ENCODE results near the gene PPP1R9B.

Gene PPP1R9B

DNA sequence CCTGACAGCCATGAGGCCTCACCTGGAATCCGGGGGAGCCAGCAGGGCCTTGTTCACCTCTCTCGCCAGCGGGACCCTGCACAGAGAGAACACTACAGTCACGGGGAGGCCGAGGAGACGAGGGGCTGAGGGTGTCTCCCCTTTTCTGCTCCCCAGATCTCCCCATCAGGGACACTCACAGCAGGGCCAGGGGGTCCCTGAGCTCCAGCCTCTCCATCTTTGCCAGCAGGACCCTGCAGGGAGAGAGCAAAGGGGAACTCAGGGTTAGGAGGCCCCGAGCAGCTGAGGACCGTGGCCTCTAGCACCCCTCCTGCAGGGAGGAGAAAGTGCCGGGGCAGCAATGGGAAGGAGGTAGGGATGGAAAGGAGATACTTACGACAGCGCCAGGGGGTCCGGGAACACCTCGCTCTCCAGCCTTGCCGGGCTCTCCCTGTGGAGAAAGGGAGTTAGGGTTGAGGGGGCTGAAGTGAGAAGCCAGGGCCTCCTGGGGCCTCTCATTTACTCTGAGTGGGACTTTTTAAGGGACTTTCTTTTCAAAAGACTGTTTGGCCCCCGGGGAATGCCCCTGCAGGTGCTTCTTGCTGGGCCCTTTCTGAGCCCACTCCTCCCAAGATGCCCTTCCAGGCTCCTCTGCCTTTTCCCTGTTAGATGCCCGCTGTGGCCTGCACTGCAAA is 42.3 kb upstream of the PPP1R9B start:
- peaks cover 12 to 31% of the 10 kb centered on the region in 2 donors for H3K36me3 ChIP-seq (ENCODE audit: control insufficient read depth in 2 of 2, insufficient read depth in 2 of 2, low read length in 2 of 2)

DNA sequence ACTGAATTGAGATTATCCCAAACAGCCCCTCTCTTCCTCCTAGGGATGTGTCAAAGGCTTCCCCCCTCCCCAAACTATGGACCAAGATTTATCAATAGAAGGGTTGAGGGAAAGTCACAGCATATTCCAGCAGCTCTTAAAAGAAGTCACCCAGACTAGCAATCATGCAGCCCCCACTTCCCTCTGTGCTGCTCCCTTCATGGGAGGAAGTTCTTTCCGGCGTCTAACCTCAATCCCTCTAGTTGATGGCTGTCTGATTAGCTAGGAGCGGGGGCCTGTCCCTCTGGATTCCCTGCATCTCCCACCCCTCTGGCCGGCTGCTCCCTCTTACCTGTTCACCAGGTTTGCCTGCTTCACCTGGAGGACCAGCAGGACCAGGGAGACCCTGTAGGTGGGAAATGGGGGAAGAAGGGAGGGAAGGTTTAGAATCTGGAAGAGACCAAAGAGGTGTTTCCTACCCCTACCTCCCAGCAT is 41.7 kb upstream of the PPP1R9B start:
- Histone ChIP-seq H3K27ac (ENCODE audit: low read depth in 2 of 2, low read length in 2 of 2) (no peak overlapping the region), H3K9me3 (ENCODE audit: control insufficient read depth in 2 of 2, low read length in 2 of 2) (no peaks in the 10 kb centered on the region), H3K4me3 (ENCODE audit: low read length in 2 of 2) (no peak overlapping the region), H3K27me3 (ENCODE audit: control insufficient read depth in 2 of 2, insufficient read depth in 2 of 2, low read length in 2 of 2) (no peaks in the 10 kb centered on the region), H3K36me3 (ENCODE audit: control insufficient read depth in 2 of 2, insufficient read depth in 2 of 2, low read length in 2 of 2) (peaks cover 11 to 29% of the 10 kb centered on the region in 2 donors), H3K9ac (ENCODE audit: low read depth in 1 of 2, low read length in 2 of 2) (no peak overlapping the region), H3K4me1 (ENCODE audit: control insufficient read depth in 2 of 2, insufficient read depth in 2 of 2, low read length in 2 of 2) (peaks cover 0 to 2% of the 10 kb centered on the region in 2 donors)

More for the DNA sequence above, 42.3 kb upstream of the PPP1R9B start:
- Histone ChIP-seq H3K9me3 (ENCODE audit: control insufficient read depth in 2 of 2, low read length in 2 of 2) (no peaks in the 10 kb centered on the region), H3K4me1 (ENCODE audit: control insufficient read depth in 2 of 2, insufficient read depth in 2 of 2, low read length in 2 of 2) (peaks cover 0 to 2% of the 10 kb centered on the region in 2 donors), H3K9ac (ENCODE audit: low read depth in 1 of 2, low read length in 2 of 2) (no peak overlapping the region), H3K4me3 (ENCODE audit: low read length in 2 of 2) (no peak overlapping the region), H3K27me3 (ENCODE audit: control insufficient read depth in 2 of 2, insufficient read depth in 2 of 2, low read length in 2 of 2) (no peaks in the 10 kb centered on the region), H3K27ac (ENCODE audit: low read depth in 2 of 2, low read length in 2 of 2) (no peak overlapping the region)

GRCh38 chr17:50191359-50192143 is 41.1 kb upstream of the PPP1R9B start:
- Histone ChIP-seq H3K4me1 (ENCODE audit: control insufficient read depth in 2 of 2, insufficient read depth in 2 of 2, low read length in 2 of 2) (no peaks in the 10 kb centered on the region), H3K9ac (ENCODE audit: low read depth in 1 of 2, low read length in 2 of 2) (no peak overlapping the region), H3K9me3 (ENCODE audit: control insufficient read depth in 2 of 2, low read length in 2 of 2) (no peaks in the 10 kb centered on the region), H3K27ac (ENCODE audit: low read depth in 2 of 2, low read length in 2 of 2) (no peak overlapping the region), H3K27me3 (ENCODE audit: control insufficient read depth in 2 of 2, insufficient read depth in 2 of 2, low read length in 2 of 2) (no peaks in the 10 kb centered on the region), H3K36me3 (ENCODE audit: control insufficient read depth in 2 of 2, insufficient read depth in 2 of 2, low read length in 2 of 2) (peaks cover 5 to 24% of the 10 kb centered on the region in 2 donors), H3K4me3 (ENCODE audit: low read length in 2 of 2) (no peak overlapping the region)

- H3K27ac ChIP-seq (ENCODE audit: low read depth in 2 of 2, low read length in 2 of 2), result no peak overlapping the region
- no peaks in the 10 kb centered on the region for H3K27me3 ChIP-seq (ENCODE audit: control insufficient read depth in 2 of 2, insufficient read depth in 2 of 2, low read length in 2 of 2)
- peaks cover 8 to 22% of the 10 kb centered on the region in 2 donors for H3K36me3 ChIP-seq (ENCODE audit: control insufficient read depth in 2 of 2, insufficient read depth in 2 of 2, low read length in 2 of 2)
- H3K9me3 ChIP-seq (ENCODE audit: control insufficient read depth in 2 of 2, low read length in 2 of 2), result no peaks in the 10 kb centered on the region
- no peak overlapping the region for H3K4me3 ChIP-seq (ENCODE audit: low read length in 2 of 2)
- H3K9ac ChIP-seq (ENCODE audit: low read depth in 1 of 2, low read length in 2 of 2), result no peak overlapping the region
- H3K4me1 ChIP-seq (ENCODE audit: control insufficient read depth in 2 of 2, insufficient read depth in 2 of 2, low read length in 2 of 2), result peaks cover 0 to 2% of the 10 kb centered on the region in 2 donors
Measured at GRCh38 chr17:50190603-50191358, 40.3 kb upstream of the PPP1R9B start.

- Histone ChIP-seq H3K9ac (ENCODE audit: low read depth in 1 of 2, low read length in 2 of 2) (no peak overlapping the region), H3K4me1 (ENCODE audit: control insufficient read depth in 2 of 2, insufficient read depth in 2 of 2, low read length in 2 of 2) (peaks cover 0 to 2% of the 10 kb centered on the region in 2 donors), H3K27me3 (ENCODE audit: control insufficient read depth in 2 of 2, insufficient read depth in 2 of 2, low read length in 2 of 2) (no peaks in the 10 kb centered on the region), H3K36me3 (ENCODE audit: control insufficient read depth in 2 of 2, insufficient read depth in 2 of 2, low read length in 2 of 2) (peaks cover 4 to 21% of the 10 kb centered on the region in 2 donors), H3K27ac (ENCODE audit: low read depth in 2 of 2, low read length in 2 of 2) (no peak overlapping the region), H3K9me3 (ENCODE audit: control insufficient read depth in 2 of 2, low read length in 2 of 2) (no peaks in the 10 kb centered on the region), H3K4me3 (ENCODE audit: low read length in 2 of 2) (no peak overlapping the region)
Measured at GRCh38 chr17:50190293-50190602, 39.8 kb upstream of the PPP1R9B start.

DNA sequence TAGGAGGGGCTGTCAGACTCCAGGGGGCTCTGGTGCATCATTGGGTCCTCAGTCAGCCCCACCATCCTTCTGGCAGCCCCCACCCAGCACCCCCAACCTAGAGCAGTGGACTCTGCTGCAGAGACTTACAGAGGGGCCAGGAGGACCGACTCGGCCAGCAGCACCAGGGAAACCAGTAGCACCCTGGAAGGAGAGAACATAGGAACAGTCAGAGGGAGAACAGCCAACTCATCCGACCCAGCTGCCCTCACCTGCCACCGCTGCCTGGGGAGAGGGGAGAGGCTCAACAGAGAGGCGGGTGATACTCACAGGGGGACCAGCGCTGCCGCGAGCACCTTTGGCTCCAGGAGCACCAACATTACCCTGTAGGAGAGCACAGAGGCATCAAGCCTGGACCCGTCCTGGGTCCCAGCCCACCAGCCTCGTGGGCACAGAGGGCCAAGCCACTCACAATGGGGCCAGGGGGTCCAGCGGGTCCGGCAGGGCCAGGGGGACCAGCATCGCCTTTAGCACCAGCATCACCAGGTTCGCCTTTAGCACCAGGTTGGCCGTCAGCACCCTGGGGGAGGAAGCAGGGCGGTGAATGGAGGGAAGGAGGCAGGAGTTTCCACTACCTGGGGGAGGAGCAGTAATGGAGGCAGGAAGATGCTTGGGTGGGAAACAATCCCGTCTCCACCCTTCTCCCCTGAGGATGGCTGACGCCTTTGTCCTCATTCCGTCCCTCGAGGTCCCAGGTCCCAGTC is 39.2 kb upstream of the PPP1R9B start:
- Histone ChIP-seq H3K27ac (ENCODE audit: low read depth in 2 of 2, low read length in 2 of 2) (no peak overlapping the region), H3K36me3 (ENCODE audit: control insufficient read depth in 2 of 2, insufficient read depth in 2 of 2, low read length in 2 of 2) (peaks cover 3 to 17% of the 10 kb centered on the region in 2 donors), H3K4me3 (ENCODE audit: low read length in 2 of 2) (no peak overlapping the region), H3K9me3 (ENCODE audit: control insufficient read depth in 2 of 2, low read length in 2 of 2) (no peaks in the 10 kb centered on the region), H3K27me3 (ENCODE audit: control insufficient read depth in 2 of 2, insufficient read depth in 2 of 2, low read length in 2 of 2) (no peaks in the 10 kb centered on the region), H3K4me1 (ENCODE audit: control insufficient read depth in 2 of 2, insufficient read depth in 2 of 2, low read length in 2 of 2) (peaks cover 0 to 2% of the 10 kb centered on the region in 2 donors), H3K9ac (ENCODE audit: low read depth in 1 of 2, low read length in 2 of 2) (no peak overlapping the region)

GRCh38 chr17:50188921-50189549 is 38.6 kb upstream of the PPP1R9B start:
- Histone ChIP-seq H3K9ac (ENCODE audit: low read depth in 1 of 2, low read length in 2 of 2) (no peak overlapping the region), H3K27me3 (ENCODE audit: control insufficient read depth in 2 of 2, insufficient read depth in 2 of 2, low read length in 2 of 2) (no peaks in the 10 kb centered on the region), H3K9me3 (ENCODE audit: control insufficient read depth in 2 of 2, low read length in 2 of 2) (no peaks in the 10 kb centered on the region), H3K27ac (ENCODE audit: low read depth in 2 of 2, low read length in 2 of 2) (no peak overlapping the region), H3K4me3 (ENCODE audit: low read length in 2 of 2) (no peak overlapping the region), H3K4me1 (ENCODE audit: control insufficient read depth in 2 of 2, insufficient read depth in 2 of 2, low read length in 2 of 2) (peaks cover 0 to 2% of the 10 kb centered on the region in 2 donors), H3K36me3 (ENCODE audit: control insufficient read depth in 2 of 2, insufficient read depth in 2 of 2, low read length in 2 of 2) (peaks cover 3 to 15% of the 10 kb centered on the region in 2 donors)

DNA sequence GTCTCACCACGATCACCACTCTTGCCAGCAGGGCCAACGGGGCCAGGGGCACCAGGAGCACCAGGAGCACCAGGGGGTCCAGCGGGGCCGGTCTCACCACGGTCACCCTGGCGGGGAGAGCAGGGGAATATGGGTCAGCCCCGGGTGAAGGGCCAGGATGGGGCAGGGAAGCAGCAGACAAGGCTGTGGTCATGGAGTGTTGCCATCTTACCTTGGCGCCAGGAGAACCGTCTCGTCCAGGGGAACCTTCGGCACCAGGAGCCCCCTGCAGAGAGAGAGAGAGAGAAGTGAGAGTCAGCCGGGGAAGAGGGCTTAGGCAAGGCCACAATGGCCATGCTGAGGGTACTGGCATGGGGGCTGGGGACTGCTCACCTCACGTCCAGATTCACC is 38.0 kb upstream of the PPP1R9B start:
- Histone ChIP-seq H3K4me1 (ENCODE audit: control insufficient read depth in 2 of 2, insufficient read depth in 2 of 2, low read length in 2 of 2) (peaks cover 0 to 2% of the 10 kb centered on the region in 2 donors), H3K9me3 (ENCODE audit: control insufficient read depth in 2 of 2, low read length in 2 of 2) (no peaks in the 10 kb centered on the region), H3K36me3 (ENCODE audit: control insufficient read depth in 2 of 2, insufficient read depth in 2 of 2, low read length in 2 of 2) (peaks cover 3 to 11% of the 10 kb centered on the region in 2 donors), H3K27me3 (ENCODE audit: control insufficient read depth in 2 of 2, insufficient read depth in 2 of 2, low read length in 2 of 2) (no peaks in the 10 kb centered on the region), H3K9ac (ENCODE audit: low read depth in 1 of 2, low read length in 2 of 2) (no peak overlapping the region), H3K27ac (ENCODE audit: low read depth in 2 of 2, low read length in 2 of 2) (no peak overlapping the region), H3K4me3 (ENCODE audit: low read length in 2 of 2) (no peak overlapping the region)

DNA sequence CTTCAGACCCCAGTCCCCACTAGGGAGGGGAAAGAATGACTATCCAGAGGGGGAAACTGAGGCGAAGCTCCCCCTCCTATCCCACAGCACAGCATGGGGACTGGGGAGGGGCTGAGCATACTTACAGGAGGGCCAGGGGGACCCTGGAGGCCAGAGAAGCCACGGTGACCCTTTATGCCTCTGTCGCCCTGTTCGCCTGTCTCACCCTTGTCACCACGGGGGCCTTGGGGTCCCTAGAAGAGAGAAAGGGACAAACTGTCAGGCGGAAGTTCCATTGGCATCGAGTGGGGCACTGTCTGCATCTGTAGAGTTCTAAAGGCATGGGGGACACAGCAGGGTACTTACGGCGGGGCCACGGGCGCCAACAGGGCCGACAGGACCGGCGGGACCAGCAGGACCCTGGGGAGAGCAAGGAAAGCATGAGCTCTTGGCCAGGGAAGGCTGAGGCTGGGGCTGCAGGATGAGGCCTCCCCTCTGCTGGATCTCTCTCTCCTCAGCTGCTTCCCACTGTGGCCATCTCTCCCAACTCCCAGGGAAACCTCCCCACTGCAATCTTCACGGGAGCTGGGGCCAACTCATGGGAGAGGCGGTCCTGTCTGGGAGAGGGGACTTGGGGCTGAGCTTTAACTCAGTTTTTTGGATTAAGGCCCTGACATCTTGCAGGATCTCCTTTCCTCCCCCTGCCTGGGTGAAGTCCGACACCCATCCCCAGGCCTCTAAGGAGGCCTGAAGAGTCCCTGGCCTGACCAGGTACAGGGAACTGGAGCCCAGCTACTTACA is 37.5 kb upstream of the PPP1R9B start:
- no peaks in the 10 kb centered on the region for H3K9me3 ChIP-seq (ENCODE audit: control insufficient read depth in 2 of 2, low read length in 2 of 2)
- no peaks in the 10 kb centered on the region for H3K27me3 ChIP-seq (ENCODE audit: control insufficient read depth in 2 of 2, insufficient read depth in 2 of 2, low read length in 2 of 2)
- H3K9ac ChIP-seq (ENCODE audit: low read depth in 1 of 2, low read length in 2 of 2), result no peak overlapping the region
- H3K36me3 ChIP-seq (ENCODE audit: control insufficient read depth in 2 of 2, insufficient read depth in 2 of 2, low read length in 2 of 2), result peaks cover 3 to 11% of the 10 kb centered on the region in 2 donors
- no peak overlapping the region for H3K4me3 ChIP-seq (ENCODE audit: low read length in 2 of 2)
- peaks cover 0 to 2% of the 10 kb centered on the region in 2 donors for H3K4me1 ChIP-seq (ENCODE audit: control insufficient read depth in 2 of 2, insufficient read depth in 2 of 2, low read length in 2 of 2)
- no peak overlapping the region for H3K27ac ChIP-seq (ENCODE audit: low read depth in 2 of 2, low read length in 2 of 2)

Data from mucosa of rectum (tissue), 2 donors.